ENCODE results near the gene ORC4.

GRCh38 chr2:148022882-148023281, 2.3 kb upstream of the ORC4 start:
- TF ChIP-seq, protein P1, sequence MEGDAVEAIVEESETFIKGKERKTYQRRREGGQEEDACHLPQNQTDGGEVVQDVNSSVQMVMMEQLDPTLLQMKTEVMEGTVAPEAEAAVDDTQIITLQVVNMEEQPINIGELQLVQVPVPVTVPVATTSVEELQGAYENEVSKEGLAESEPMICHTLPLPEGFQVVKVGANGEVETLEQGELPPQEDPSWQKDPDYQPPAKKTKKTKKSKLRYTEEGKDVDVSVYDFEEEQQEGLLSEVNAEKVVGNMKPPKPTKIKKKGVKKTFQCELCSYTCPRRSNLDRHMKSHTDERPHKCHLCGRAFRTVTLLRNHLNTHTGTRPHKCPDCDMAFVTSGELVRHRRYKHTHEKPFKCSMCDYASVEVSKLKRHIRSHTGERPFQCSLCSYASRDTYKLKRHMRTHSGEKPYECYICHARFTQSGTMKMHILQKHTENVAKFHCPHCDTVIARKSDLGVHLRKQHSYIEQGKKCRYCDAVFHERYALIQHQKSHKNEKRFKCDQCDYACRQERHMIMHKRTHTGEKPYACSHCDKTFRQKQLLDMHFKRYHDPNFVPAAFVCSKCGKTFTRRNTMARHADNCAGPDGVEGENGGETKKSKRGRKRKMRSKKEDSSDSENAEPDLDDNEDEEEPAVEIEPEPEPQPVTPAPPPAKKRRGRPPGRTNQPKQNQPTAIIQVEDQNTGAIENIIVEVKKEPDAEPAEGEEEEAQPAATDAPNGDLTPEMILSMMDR (IDR thresholded peaks at IDR 0.05), result no peak
- no peak for TF ChIP-seq EP300 (IDR thresholded peaks at IDR 0.05)
